Lower leg skin (tissue), 4 donors: Measurements from ENCODE around the gene CACNG1. TPM values are rescaled to one million over a fixed set of nuclear protein-coding genes. Genes with fewer than 3 reads are reported as not detected.

Experiments
- DNase-seq, 2 donors: peaks; one replicate each; pipeline ENCODE4 v3.0.0-alpha.2; 2019; ENCODE audit warnings: low spot score in 2 of 2
- H3K4me3 ChIP-seq: fragments of 200-600 bp; sonication (generic); 2 replicates; pipeline ENCODE4 v1.5.1; 2017; ENCODE audit warnings: mild to moderate bottlenecking, low read depth; ENCODE audit not compliant: poor library complexity, severe bottlenecking
- CTCF ChIP-seq, 3 donors: fragments of 450-650 bp; IDR thresholded peaks; one replicate each; pipeline ENCODE4 v1.5.1; 2016; ENCODE audit warnings: antibody characterized with exemption in 3 of 3, mild to moderate bottlenecking in 3 of 3, moderate library complexity in 2 of 3
- POLR2A ChIP-seq, 2 donors: fragments of 450-650 bp; IDR thresholded peaks; one replicate each; pipeline ENCODE4 v1.6.1; 2016 to 2017; ENCODE audit warnings: antibody characterized with exemption in 2 of 2, mild to moderate bottlenecking in 1 of 2, moderate library complexity in 1 of 2
- WGBS, 2 donors: methylation state at CpG; one replicate each; pipeline ENCODE4 v1.1.5; 2018; 5-methylcytosine and 5-hydroxymethylcytosine counted together
- intact Hi-C: fragments of 100-400 bp; cut with DNase I; formaldehyde crosslinking; loops from one replicate; pipeline ENCODE4 v1.15.0; 2023; ENCODE audit warnings: low total_unique reads
- total RNA-seq, 4 donors: library from RNA; depleted of rRNA; stranded (reverse); fragments of >200 nt; gene quantifications; one replicate each; pipeline ENCODE4 v1.1.0, GENCODE V29; 2016

Gene CACNG1
- total RNA-seq, 4 donors from 2014 or later, result not detected

GRCh38 chr17:67026341-67026740, 18.0 kb upstream of the CACNG1 start:
- intact Hi-C loops, result no loop called here
- no peak for TF ChIP-seq CTCF (IDR thresholded peaks at IDR 0.05)
- no peak for TF ChIP-seq POLR2A (IDR thresholded peaks at IDR 0.05)
- WGBS, 2 donors, result 83 to 90% methylated on average over 2 of the region's 2 CpGs
- H3K4me3 ChIP-seq, result no peak overlapping the region
- DNase-seq, result no peak

DNA sequence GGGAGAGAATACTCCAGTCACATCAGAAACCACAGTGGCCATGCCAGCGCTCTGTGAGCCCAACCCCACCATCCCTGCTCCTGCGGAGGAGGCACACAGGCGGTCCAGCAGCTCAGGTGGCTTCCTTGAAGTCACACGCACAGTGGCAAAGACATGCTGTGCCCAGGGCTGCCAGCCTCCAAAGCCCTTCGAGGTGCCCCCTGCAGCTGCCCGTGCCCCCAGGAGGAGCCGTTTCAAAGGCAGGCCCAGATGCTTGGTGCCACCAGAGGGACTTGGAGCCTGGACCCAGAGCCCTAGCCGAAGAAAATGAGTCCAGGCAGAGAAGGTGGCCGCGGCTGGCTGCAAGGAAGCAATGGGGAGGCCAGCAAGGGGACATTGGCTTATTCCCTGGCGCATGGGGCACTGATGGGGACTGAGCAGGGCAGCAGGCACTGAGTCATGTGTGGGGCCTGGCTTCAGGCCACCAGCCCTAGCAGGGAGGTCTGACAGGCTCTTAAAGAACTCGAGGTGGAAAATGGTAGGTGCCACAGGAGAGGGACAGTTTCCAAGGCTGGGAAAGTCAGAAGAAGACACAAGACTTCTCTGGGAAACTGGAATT, 17.2 kb upstream of the CACNG1 start:
- TF ChIP-seq CTCF (IDR thresholded peaks at IDR 0.05) (no peak), POLR2A (IDR thresholded peaks at IDR 0.05) (no peak)
- WGBS, 2 donors, result 78 to 87% methylated on average over 12 of the region's 12 CpGs
- DNase-seq, result no peak
- no peak overlapping the region for H3K4me3 ChIP-seq
- intact Hi-C loops, result no loop called here

DNA sequence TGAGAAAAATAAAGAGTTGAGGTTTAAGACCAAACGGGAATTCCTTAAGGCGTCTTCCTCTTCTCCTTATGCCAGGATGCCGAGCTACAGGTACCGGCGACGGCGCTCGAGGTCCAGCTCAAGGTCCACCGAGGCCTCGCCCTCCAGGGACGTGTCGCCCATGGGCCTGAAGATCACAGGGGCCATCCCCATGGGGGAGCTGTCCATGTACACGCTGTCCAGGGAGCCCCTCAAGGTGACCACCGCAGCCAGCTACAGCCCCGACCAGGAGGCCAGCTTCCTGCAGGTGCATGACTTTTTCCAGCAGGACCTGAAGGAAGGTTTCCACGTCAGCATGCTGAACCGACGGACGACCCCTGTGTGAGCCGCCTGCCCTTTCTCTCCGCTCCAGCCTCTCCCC, 13.7 kb upstream of the CACNG1 start:
- WGBS, 2 donors, result 92 to 94% methylated on average over 21 of the region's 21 CpGs
- TF ChIP-seq POLR2A (IDR thresholded peaks at IDR 0.05), result no peak
- no peak for TF ChIP-seq CTCF (IDR thresholded peaks at IDR 0.05)
- DNase-seq, result no peak
- no peak overlapping the region for H3K4me3 ChIP-seq
- intact Hi-C loops, result no loop called here

DNA sequence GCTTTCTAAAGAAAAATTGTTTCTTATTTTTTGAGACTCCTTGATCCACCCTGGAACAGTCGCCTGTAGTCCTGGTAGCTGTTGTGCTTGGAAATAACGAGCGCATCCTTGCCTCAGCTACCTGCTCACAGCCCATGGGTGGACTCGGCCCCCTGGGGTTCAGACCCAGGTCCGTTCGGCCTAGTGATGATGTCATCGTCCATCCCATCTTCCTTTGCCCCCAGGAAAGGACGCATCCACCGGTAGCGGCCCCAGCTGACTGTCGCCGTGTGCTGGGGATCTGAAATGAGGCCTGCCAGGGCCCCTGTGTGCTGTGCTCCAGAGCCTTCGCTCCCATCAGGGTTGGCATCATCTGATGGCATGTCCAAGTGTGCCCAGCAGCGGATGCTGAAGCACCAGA, 12.0 kb upstream of the CACNG1 start:
- intact Hi-C loops, result no loop called here
- 92 to 93% methylated on average over 14 of the region's 14 CpGs for WGBS, 2 donors

DNA sequence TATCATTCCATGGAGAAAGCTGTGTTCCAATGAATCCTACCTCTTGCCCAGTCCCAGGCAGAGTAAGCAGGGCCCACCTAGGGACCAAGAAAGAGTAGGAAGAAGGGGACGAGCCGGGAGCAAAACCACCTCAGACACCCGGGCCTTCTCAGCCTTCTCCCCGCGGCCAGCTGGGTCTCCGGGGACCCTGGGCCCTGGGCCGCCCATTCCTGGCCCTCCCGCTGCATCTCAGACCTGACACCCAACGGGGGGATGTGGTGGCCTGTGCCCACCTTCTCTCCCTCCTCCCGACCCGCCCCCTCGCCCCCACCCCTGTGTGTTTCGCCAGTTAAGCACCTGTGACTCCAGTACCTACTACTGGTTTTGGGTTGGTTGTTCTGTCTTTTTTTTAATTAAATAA, 11.4 kb upstream of the CACNG1 start:
- H3K4me3 ChIP-seq, result no peak overlapping the region
- TF ChIP-seq POLR2A (IDR thresholded peaks at IDR 0.05) (no peak), CTCF (IDR thresholded peaks at IDR 0.05) (no peak)
- WGBS, 2 donors, result 86 to 95% methylated on average over 13 of the region's 13 CpGs
- intact Hi-C loops, result no loop called here
- no peak for DNase-seq

More for the DNA sequence above, 12.0 kb upstream of the CACNG1 start:
- TF ChIP-seq POLR2A (IDR thresholded peaks at IDR 0.05) (no peak), CTCF (IDR thresholded peaks at IDR 0.05) (no peak)
- no peak overlapping the region for H3K4me3 ChIP-seq
- no peak for DNase-seq

GRCh38 chr17:67033613-67034012, 10.7 kb upstream of the CACNG1 start:
- 71 to 93% methylated on average over 5 to 9 of the region's 9 CpGs for WGBS, 2 donors
- no peak for DNase-seq
- no peak overlapping the region for H3K4me3 ChIP-seq
- TF ChIP-seq POLR2A (IDR thresholded peaks at IDR 0.05), result no peak
- no peak for TF ChIP-seq CTCF (IDR thresholded peaks at IDR 0.05)
- intact Hi-C loops, result no loop called here
